Activated CD4-positive, alpha-beta T cell treated with anti-CD3 and anti-CD28 coated beads for 4 hours (primary cell): ENCODE results near the gene PIK3CG.
"Not testable (repeated sequence)": the region's sequence is repeated elsewhere in the genome, so short reads cannot be mapped to it uniquely, and the experiment has no call there.

Experiments used
- DNase-seq, 2 donors: peaks; one replicate each; pipeline ENCODE4 v3.0.0-alpha.2; 2020

PIK3CG gene

DNA sequence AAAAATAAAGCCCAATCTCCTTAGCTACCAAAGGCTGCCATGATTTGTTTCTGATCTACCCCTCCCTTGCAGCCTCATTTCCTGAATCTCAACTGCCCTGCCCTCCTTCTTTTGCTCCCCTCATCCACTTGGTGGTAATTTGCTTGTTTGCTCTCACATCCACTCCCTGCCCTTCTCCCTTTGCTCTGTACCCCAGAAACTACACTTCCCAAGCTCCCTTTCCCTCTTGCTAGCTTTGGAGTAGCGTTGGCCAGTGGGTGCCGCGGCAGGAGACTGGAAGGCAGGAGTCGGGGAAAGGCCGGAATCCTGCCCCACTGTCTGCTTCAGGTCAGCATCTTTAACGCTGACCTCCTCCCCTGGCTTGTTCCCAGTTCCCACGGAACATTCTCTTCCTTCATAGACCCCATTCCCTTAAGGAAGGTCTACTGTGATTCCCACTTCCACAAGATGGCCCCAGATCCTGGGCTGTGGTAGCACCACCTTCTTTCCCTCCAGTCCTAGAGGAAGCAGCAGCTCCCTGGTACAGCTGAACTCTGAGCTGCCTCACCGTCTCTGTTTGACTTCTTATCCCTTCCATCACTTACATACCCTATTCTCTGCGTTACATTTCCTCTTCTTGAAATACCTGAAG, 79.1 kb downstream of the PIK3CG start:
- no peak for DNase-seq

GRCh38 chr7:106947244-106947728, 82.2 kb downstream of the PIK3CG start:
- peak; percentile 3 to 18 for DNase-seq

DNA sequence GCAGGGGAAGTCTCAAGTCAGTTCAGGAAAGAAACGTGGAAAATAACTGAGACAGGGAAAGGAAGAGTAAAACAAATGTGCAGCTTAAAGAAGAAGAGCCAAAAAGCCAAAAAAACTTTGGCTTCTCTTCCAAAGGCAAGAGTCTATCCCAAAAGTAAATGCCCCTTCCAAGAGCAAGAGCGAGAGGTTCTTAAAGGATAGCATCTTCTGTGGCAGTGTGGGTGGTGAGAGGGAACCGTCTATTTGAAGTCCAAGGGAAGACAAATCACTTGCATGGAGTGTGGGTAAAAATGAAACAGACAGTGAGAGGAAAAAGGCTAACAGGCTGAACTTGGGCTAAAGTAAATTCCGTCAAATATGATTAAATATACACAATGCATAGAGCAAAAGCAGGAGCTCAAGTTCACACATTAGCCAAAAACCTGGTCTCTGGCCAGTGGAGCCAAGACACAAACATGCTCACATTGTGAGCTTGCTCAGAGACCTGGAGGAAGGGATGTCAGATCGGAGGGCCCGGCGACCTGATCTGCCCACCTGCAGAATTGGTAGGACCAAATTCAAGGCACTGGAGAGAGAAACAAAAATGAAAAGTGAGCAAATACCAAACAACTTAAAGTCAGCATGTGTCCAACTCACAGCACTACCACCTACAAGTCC, 87.0 kb downstream of the PIK3CG start:
- no peak for DNase-seq

DNA sequence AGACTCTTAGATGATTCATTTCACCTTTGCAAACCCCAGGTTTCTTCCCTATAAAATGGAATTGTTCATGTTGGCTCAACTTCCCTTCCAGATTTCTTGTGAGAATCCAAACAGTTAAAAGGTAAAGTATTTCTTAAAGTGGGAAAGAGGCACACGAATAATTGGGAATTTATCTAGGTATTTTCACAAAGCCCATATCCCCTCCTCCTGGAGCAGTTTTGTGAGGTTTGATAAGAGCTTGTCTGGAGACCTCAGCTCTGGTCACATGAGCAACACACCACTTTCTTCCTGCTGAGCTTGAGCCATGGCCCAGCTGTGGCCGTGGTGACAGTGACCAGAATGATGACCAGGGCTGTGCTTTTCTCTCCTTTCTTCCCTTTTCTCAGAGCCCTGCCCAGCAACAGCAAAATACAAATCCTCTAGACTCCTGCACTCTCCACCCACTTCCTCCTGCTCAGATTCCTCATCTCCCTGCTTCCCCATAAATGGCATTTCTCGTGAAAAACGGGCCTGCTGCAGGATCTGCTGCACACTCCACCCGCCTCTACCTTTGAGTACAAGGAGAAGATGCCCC, 87.7 kb downstream of the PIK3CG start:
- no peak for DNase-seq

GRCh38 chr7:106954840-106955239, 89.8 kb downstream of the PIK3CG start:
- DNase-seq, result no peak

DNA sequence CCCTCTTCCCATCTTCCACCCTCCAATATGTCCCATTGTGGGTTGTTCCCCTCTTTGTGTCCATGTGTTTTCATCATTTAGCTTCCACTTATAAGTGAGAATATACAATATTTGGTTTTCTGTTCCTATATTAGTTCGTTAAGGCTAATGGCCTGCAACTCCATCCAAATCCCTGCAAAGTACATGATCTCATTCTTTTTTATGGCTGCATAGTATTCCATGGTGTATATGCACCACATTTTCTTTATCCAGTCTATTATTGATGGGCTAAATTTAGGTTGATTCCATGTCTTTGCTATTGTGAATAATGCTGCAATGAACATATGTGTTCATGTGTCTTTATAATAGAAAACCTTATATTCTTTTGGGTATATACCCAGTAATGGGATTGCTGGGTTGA, 90.8 kb downstream of the PIK3CG start:
- not testable (repeated sequence) for DNase-seq
